B cell (primary cell): ENCODE results near the gene PCDHGA9. TPM values are rescaled to one million over a fixed set of nuclear protein-coding genes. Genes with fewer than 3 reads are reported as not detected.

Experiments
- ATAC-seq: fragments of 200-7000 bp; cut with Tn5 transposase; one replicate; pipeline ENCODE4 v1.10.0; 2021; ENCODE audit warnings: low read depth, mild to moderate bottlenecking, moderate number of reproducible peaks, moderate library complexity
- CTCF ChIA-PET: fragments of 350-600 bp; sonication (Branson Sonifier 250); formaldehyde crosslinking; loops from one replicate; lab custom pipeline; 2021; ENCODE audit warnings: antibody characterized with exemption, inconsistent platforms; lab: Charles Lee
- POLR2A ChIA-PET: fragments of 350-600 bp; sonication (Branson Sonifier 250); formaldehyde crosslinking; loops from one replicate; lab custom pipeline; 2021; ENCODE audit warnings: antibody characterized with exemption; lab: Charles Lee
- DNase-seq: peaks from one replicate; pipeline ENCODE4 v3.0.0; 2013
- H2AFZ ChIP-seq: 2 replicates; pipeline ENCODE4 v1.6.1; 2012; ENCODE audit warnings: mild to moderate bottlenecking, low read depth, low read length; ENCODE audit not compliant: insufficient read depth, poor library complexity, severe bottlenecking
- H3K27ac ChIP-seq, 2 donors: 1 replicate in 1 of 2; 2 replicates in 1 of 2; pipeline ENCODE4 v1.5.1; 2012 to 2013; ENCODE audit warnings: low read length in 2 of 2, mild to moderate bottlenecking in 2 of 2, moderate library complexity in 1 of 2
- H3K27me3 ChIP-seq, 4 experiments: fragments of 200-600 bp in 1 of 4; sonication (generic) in 1 of 4; replicated peaks in 1 of 4; 1 replicate in 2 of 4; 2 replicates in 2 of 4; pipeline versions ENCODE4 v1.6.1 to v1.7.0; 2013 to 2016; ENCODE audit warnings: low read length in 3 of 4, mild to moderate bottlenecking in 2 of 4, mixed read lengths in 1 of 4, moderate library complexity in 1 of 4; ENCODE audit not compliant: insufficient read depth in 4 of 4, control insufficient read depth in 3 of 4; ENCODE audit errors: control extremely low read depth in 1 of 4
- H3K36me3 ChIP-seq, 2 experiments: replicated peaks in 1 of 2; 1 replicate in 1 of 2; 2 replicates in 1 of 2; pipeline versions ENCODE4 v1.6.1 to v1.7.1; 2013; ENCODE audit warnings: low read length in 1 of 2; ENCODE audit not compliant: insufficient read depth in 2 of 2, control insufficient read depth in 1 of 2; ENCODE audit errors: control extremely low read depth in 1 of 2, extremely low read depth in 1 of 2
- H3K4me1 ChIP-seq, 2 donors: fragments of 200-600 bp in 1 of 2; sonication (generic) in 1 of 2; 1 replicate in 1 of 2; 2 replicates in 1 of 2; pipeline versions ENCODE4 v1.5.1 to v1.6.1; 2013 to 2017; ENCODE audit warnings: low read length in 2 of 2; ENCODE audit not compliant: control insufficient read depth in 2 of 2, insufficient read depth in 2 of 2
- H3K4me2 ChIP-seq: replicated peaks from 2 replicates; pipeline ENCODE3; 2012; ENCODE audit warnings: mild to moderate bottlenecking, low read depth, low read length; ENCODE audit not compliant: poor library complexity, severe bottlenecking
- H3K4me3 ChIP-seq, 5 experiments: fragments of 200-600 bp in 1 of 5; sonication (generic) in 1 of 5; 1 replicate in 3 of 5; 2 replicates in 2 of 5; pipeline versions ENCODE4 v1.5.1 to v1.7.0; 2011 to 2016; ENCODE audit warnings: low read length in 4 of 5, mild to moderate bottlenecking in 4 of 5, low read depth in 2 of 5, control low read depth in 1 of 5, moderate library complexity in 1 of 5; ENCODE audit not compliant: insufficient read depth in 1 of 5; ENCODE audit errors: control extremely low read depth in 1 of 5, extremely low read depth in 1 of 5
- H3K79me2 ChIP-seq: fragments of 200-600 bp; sonication (generic); one replicate; pipeline ENCODE4 v1.6.0; 2016; ENCODE audit warnings: low read length; ENCODE audit not compliant: control insufficient read depth, insufficient read depth
- H3K9ac ChIP-seq: fragments of 200-600 bp; sonication (generic); 2 replicates; pipeline ENCODE4 v1.6.1; 2017; ENCODE audit warnings: mild to moderate bottlenecking, low read length, moderate library complexity
- H3K9me3 ChIP-seq, 3 donors: one replicate each; pipeline versions ENCODE4 v1.6.1 to v1.7.1; 2013; ENCODE audit warnings: low read length in 2 of 3; ENCODE audit not compliant: control insufficient read depth in 2 of 3, insufficient read depth in 1 of 3; ENCODE audit errors: control extremely low read depth in 1 of 3
- H4K20me1 ChIP-seq: 2 replicates; pipeline ENCODE4 v1.6.0; 2012; ENCODE audit warnings: mild to moderate bottlenecking, low read length; ENCODE audit not compliant: insufficient read depth, control insufficient read depth, poor library complexity, severe bottlenecking
- H3K27ac Mint-ChIP-seq: one replicate; pipeline ENCODE4 v1.8.0; 2021; ENCODE audit warnings: mixed read lengths
- H3K27me3 Mint-ChIP-seq: one replicate; pipeline ENCODE4 v1.8.0; 2021; ENCODE audit warnings: mixed read lengths
- H3K4me1 Mint-ChIP-seq: one replicate; pipeline ENCODE4 v1.8.0; 2021; ENCODE audit warnings: mixed read lengths
- H3K4me3 Mint-ChIP-seq: one replicate; pipeline ENCODE4 v1.8.0; 2021; ENCODE audit warnings: mixed read lengths
- H3K9me3 Mint-ChIP-seq: one replicate; pipeline ENCODE4 v1.8.0; 2022; ENCODE audit warnings: mixed read lengths; ENCODE audit not compliant: insufficient read depth
- CTCF ChIP-seq: fragments of 200-600 bp; IDR thresholded peaks from one replicate; pipeline ENCODE4 v1.8.0; 2022; ENCODE audit warnings: antibody characterized with exemption, mild to moderate bottlenecking
- EZH2 ChIP-seq: IDR thresholded peaks from 2 replicates; pipeline ENCODE4 v1.6.1; 2012; ENCODE audit warnings: borderline replicate concordance, low read depth, mild to moderate bottlenecking, moderate library complexity, low read length; ENCODE audit not compliant: insufficient read depth, poor library complexity, severe bottlenecking
- WGBS: methylation state at CpG from one replicate; pipeline ENCODE4 v1.1.5; 2013; ENCODE audit warnings: missing lambda C conversion rate; ENCODE audit not compliant: insufficient coverage; 5-methylcytosine and 5-hydroxymethylcytosine counted together
- intact Hi-C: fragments of 100-400 bp; cut with micrococcal nuclease; formaldehyde crosslinking; loops from one replicate; pipeline ENCODE4 v1.10.0; 2022
- polyA plus RNA-seq: library from polyadenylated mRNA; depleted of rRNA; stranded (reverse); fragments of >200 nt; gene quantifications from 2 replicates; pipeline ENCODE4 v1.2.3, GENCODE V29; 2012
- total RNA-seq, 2 donors: library from RNA; stranded (reverse); fragments of 120-200 nt in 1 of 2; gene quantifications; 1 replicate in 1 of 2; 2 replicates in 1 of 2; pipeline versions ENCODE4 v1.2.3 to v1.2.4, GENCODE V29; 2013 to 2022

Gene PCDHGA9
- total and polyA plus RNA-seq, 2 donors (not counting 1 experiment from before 2014, with no cell fraction given) = 0.19 to 2.5 TPM

DNA sequence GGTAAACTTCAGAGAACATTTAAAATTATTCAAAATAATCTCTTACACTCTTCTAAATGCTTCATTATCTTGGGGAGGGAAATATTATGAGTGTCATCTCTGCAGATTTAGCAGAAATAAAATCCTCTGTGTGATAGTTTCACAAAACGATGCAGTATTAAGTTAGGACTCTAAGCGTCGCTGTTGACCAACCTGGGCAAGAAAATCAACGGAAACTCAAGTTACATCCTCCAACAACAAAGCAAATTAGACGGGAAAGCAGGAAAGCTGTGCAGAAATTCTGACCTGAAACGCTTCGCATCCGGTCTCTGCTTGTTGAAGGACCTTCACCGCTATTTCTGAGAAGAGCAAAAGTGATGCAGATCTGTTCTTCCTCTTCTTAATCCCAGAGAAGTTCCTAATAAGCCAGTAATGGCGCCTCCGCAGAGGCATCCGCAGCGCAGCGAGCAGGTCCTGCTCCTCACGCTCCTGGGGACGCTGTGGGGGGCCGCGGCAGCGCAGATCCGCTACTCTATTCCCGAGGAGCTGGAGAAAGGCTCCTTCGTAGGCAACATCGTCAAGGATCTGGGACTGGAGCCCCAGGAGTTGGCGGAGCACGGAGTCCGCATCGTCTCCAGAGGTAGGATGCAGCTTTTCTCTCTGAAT, 28.8 kb upstream of the PCDHGA9 start, which contains the start of gene PCDHGA6:
TSS of gene PCDHGA6 (plus strand) at position 219 of the 645 bp plus-strand sequence. CDS start at position 412, 193 bp downstream.
- H3K9me3 ChIP-seq = peaks cover 0 to 65% (median 49%) of the 10 kb centered on the region in 3 donors
- TF ChIP-seq EZH2 = no peak
- peak; percentile 41 for TF ChIP-seq CTCF
- Mint-ChIP-seq H3K27ac (no peak within 1 kb of the TSS), H3K4me1 (peaks cover 8% of the 10 kb centered on the region), H3K9me3 (peaks cover 12% of the 10 kb centered on the region), H3K4me3 (peak within 1 kb of the TSS; percentile 65), H3K27me3 (peaks cover 52% of the 10 kb centered on the region)
- H3K4me3 ChIP-seq = peak within 1 kb of the TSS in 1 of 5 experiments; percentile 10
- ChIA-PET POLR2A (no interaction called here), CTCF (interaction anchor here (0.6 to 2.0 kb wide), 4 partner anchors 34 to 641 kb away, joined by 3 to 5 read pairs (median 4); partner anchors contain the start of gene PCDHGB6)
- H3K9ac ChIP-seq = no peak within 1 kb of the TSS
- H4K20me1 ChIP-seq = no peaks in the 10 kb centered on the region
- H3K27me3 ChIP-seq = peaks cover 0 to 66% (median 33%) of the 10 kb centered on the region in 4 experiments
- 40% methylated on average over 25 of the region's 27 CpGs for WGBS
- intact Hi-C loops = no loop called here
- H3K4me1 ChIP-seq = peaks cover 0 to 5% of the 10 kb centered on the region in 2 donors
- H3K36me3 ChIP-seq = no peaks in the 10 kb centered on the region
- H3K79me2 ChIP-seq = no peaks in the 10 kb centered on the region
- peak within 1 kb of the TSS; percentile 14 for H3K4me2 ChIP-seq
- no peak for DNase-seq
- peak within 1 kb of the TSS; percentile 38 for H2AFZ ChIP-seq
- H3K27ac ChIP-seq = no peak within 1 kb of the TSS
- no peak for ATAC-seq

DNA sequence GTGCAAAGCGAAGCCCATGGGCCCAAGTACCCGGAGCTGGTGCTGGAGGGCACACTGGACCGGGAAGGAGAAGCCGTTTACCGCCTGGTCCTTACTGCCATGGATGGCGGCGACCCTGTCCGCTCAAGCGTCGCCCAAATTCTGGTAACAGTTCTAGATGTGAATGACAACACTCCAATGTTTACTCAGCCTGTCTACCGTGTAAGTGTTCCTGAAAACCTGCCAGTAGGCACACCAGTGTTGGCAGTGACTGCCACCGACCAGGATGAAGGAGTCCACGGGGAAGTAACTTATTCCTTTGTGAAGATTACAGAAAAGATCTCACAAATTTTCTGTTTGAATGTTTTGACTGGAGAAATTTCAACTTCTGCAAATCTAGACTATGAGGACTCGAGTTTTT, 28.0 kb upstream of the PCDHGA9 start:
- Mint-ChIP-seq H3K4me3 (no peak overlapping the region), H3K27me3 (peaks cover 47% of the 10 kb centered on the region), H3K27ac (no peak overlapping the region), H3K9me3 (peaks cover 12% of the 10 kb centered on the region), H3K4me1 (peaks cover 8% of the 10 kb centered on the region)
- H3K4me2 ChIP-seq = no peak overlapping the region
- no peak overlapping the region for H2AFZ ChIP-seq
- intact Hi-C loops = no loop called here
- CTCF ChIA-PET = interaction anchor here (0.6 to 2.0 kb wide), 4 partner anchors 33 to 640 kb away, joined by 3 to 5 read pairs (median 4); partner anchors contain the start of gene PCDHGB6
- H3K27me3 ChIP-seq = peaks cover 0 to 63% (median 33%) of the 10 kb centered on the region in 4 experiments
- H3K4me3 ChIP-seq = no peak overlapping the region
- TF ChIP-seq CTCF = no peak
- TF ChIP-seq EZH2 = no peak
- H4K20me1 ChIP-seq = no peaks in the 10 kb centered on the region
- H3K9me3 ChIP-seq = peaks cover 0 to 65% (median 49%) of the 10 kb centered on the region in 3 donors
- H3K9ac ChIP-seq = no peak overlapping the region
- no peak overlapping the region for H3K27ac ChIP-seq
- no peak for DNase-seq
- H3K36me3 ChIP-seq = no peaks in the 10 kb centered on the region
- no peaks in the 10 kb centered on the region for H3K79me2 ChIP-seq
- no peak for ATAC-seq
- 69% methylated on average over 14 of the region's 14 CpGs for WGBS
- POLR2A ChIA-PET = no interaction called here
- H3K4me1 ChIP-seq = peaks cover 0 to 5% of the 10 kb centered on the region in 2 donors
